Erythroblast (primary cell): ENCODE data around the gene ELOVL2.

ENCODE experiments used
- GATA1 ChIP-seq: IDR thresholded peaks from 2 replicates; pipeline ENCODE4 v1.6.1; 2011; ENCODE audit warnings: low read depth, mild to moderate bottlenecking, control low read depth, low read length, moderate library complexity
- POLR2A ChIP-seq: IDR thresholded peaks from 2 replicates; pipeline ENCODE4 v1.6.1; 2011; ENCODE audit warnings: mild to moderate bottlenecking, low read length

GRCh38 chr6:10972196-10972595 is 71.9 kb downstream of the ELOVL2 start:
- TF ChIP-seq POLR2A (no peak), GATA1 (no peak)
